HL-60 (cell line): Measurements from ENCODE around the gene PLA2R1.

Experiments used
- DNase-seq, 2 experiments: peaks; one replicate each; pipeline ENCODE4 v3.0.0-alpha.2; 2010 to 2020; ENCODE audit warnings: low read depth in 1 of 2, low spot score in 1 of 2
- H3K27ac ChIP-seq: fragments of 250-450 bp; sonication (Bioruptor Pico); replicated peaks from 2 replicates; pipeline ENCODE4 v1.5.1; 2020; ENCODE audit warnings: mild to moderate bottlenecking, moderate library complexity
- H3K27me3 ChIP-seq: fragments of 250-450 bp; sonication (Bioruptor Pico); 2 replicates; pipeline ENCODE4 v1.5.1; 2021; ENCODE audit warnings: mild to moderate bottlenecking, moderate library complexity; ENCODE audit not compliant: insufficient read depth, poor library complexity, severe bottlenecking
- H3K4me3 ChIP-seq: replicated peaks from 2 replicates; pipeline ENCODE4 v1.5.1; 2011; ENCODE audit warnings: mild to moderate bottlenecking, control low read depth, low read length; ENCODE audit not compliant: insufficient read depth
- GABPA ChIP-seq: IDR thresholded peaks from 2 replicates; pipeline ENCODE4 v1.6.1; 2012; ENCODE audit warnings: low read depth
- POLR2AphosphoS5 ChIP-seq: IDR thresholded peaks from 2 replicates; pipeline ENCODE4 v1.6.1; 2012; ENCODE audit warnings: low read depth
- SPI1 ChIP-seq: IDR thresholded peaks from 2 replicates; pipeline ENCODE4 v1.6.1; 2012; ENCODE audit warnings: low read depth, mild to moderate bottlenecking, borderline replicate concordance
- TF ChIP-seq, protein P1 (sequence below): IDR thresholded peaks from 2 replicates; pipeline ENCODE4 v1.6.1; 2012; ENCODE audit warnings: low read depth; ENCODE audit not compliant: insufficient replicate concordance
- TF ChIP-seq, protein P2 (sequence below): IDR thresholded peaks from one replicate; pipeline ENCODE4 v1.5.1; 2011; ENCODE audit warnings: low read length, control low read depth, inconsistent platforms; ENCODE audit not compliant: insufficient read depth

Gene PLA2R1

DNA sequence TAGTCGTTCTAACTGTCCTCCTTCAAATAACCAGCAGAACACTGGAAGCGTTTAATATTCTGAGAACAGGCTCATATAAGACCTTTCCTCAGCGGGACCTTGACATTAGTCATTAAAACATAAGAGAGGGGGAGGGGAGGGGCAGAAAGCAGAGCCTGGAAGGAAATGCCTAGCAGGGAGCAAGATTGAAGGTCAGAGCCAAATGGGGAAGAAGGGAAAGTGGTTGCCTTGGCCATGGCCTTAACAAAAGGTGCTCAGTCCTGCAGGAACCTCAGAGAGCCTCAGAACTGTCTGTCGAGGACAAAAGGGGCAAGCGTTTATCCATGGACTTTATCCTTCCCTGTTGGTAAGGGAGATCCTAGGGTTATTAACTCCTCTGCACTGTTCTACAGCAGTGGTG is 856 bp upstream of the PLA2R1 start:
- Histone ChIP-seq H3K27ac (no peak overlapping the region), H3K27me3 (peaks cover 44% of the 10 kb centered on the region), H3K4me3 (no peak overlapping the region)
- DNase-seq = no peak
- TF ChIP-seq, protein P1, sequence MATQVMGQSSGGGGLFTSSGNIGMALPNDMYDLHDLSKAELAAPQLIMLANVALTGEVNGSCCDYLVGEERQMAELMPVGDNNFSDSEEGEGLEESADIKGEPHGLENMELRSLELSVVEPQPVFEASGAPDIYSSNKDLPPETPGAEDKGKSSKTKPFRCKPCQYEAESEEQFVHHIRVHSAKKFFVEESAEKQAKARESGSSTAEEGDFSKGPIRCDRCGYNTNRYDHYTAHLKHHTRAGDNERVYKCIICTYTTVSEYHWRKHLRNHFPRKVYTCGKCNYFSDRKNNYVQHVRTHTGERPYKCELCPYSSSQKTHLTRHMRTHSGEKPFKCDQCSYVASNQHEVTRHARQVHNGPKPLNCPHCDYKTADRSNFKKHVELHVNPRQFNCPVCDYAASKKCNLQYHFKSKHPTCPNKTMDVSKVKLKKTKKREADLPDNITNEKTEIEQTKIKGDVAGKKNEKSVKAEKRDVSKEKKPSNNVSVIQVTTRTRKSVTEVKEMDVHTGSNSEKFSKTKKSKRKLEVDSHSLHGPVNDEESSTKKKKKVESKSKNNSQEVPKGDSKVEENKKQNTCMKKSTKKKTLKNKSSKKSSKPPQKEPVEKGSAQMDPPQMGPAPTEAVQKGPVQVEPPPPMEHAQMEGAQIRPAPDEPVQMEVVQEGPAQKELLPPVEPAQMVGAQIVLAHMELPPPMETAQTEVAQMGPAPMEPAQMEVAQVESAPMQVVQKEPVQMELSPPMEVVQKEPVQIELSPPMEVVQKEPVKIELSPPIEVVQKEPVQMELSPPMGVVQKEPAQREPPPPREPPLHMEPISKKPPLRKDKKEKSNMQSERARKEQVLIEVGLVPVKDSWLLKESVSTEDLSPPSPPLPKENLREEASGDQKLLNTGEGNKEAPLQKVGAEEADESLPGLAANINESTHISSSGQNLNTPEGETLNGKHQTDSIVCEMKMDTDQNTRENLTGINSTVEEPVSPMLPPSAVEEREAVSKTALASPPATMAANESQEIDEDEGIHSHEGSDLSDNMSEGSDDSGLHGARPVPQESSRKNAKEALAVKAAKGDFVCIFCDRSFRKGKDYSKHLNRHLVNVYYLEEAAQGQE = no peak
- no peak for TF ChIP-seq GABPA
- TF ChIP-seq, protein P2, sequence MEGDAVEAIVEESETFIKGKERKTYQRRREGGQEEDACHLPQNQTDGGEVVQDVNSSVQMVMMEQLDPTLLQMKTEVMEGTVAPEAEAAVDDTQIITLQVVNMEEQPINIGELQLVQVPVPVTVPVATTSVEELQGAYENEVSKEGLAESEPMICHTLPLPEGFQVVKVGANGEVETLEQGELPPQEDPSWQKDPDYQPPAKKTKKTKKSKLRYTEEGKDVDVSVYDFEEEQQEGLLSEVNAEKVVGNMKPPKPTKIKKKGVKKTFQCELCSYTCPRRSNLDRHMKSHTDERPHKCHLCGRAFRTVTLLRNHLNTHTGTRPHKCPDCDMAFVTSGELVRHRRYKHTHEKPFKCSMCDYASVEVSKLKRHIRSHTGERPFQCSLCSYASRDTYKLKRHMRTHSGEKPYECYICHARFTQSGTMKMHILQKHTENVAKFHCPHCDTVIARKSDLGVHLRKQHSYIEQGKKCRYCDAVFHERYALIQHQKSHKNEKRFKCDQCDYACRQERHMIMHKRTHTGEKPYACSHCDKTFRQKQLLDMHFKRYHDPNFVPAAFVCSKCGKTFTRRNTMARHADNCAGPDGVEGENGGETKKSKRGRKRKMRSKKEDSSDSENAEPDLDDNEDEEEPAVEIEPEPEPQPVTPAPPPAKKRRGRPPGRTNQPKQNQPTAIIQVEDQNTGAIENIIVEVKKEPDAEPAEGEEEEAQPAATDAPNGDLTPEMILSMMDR = no peak
- no peak for TF ChIP-seq POLR2AphosphoS5
- no peak for TF ChIP-seq SPI1

DNA sequence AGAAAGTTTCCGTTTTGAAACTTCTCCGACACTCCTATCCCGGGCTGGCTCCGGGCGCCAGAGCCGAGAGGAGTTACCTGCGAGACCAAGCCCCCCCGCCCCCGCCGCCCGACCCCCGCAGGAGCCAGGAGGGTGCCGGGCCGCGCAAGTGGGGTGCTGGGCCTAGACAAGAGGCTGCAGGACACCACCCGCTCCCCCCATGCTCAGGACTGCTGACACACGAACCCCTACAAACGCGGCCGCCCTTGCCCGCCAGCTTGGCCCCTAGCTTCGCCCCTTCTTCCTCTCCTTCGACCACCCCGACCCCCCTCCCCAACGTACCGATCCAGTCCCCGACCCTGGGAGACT is 497 bp downstream of the PLA2R1 start:
- TF ChIP-seq, protein P2 = no peak
- TF ChIP-seq, protein P1 = no peak
- TF ChIP-seq SPI1 (no peak), POLR2AphosphoS5 (no peak), GABPA (no peak)
- DNase-seq = no peak
- Histone ChIP-seq H3K27me3 (peaks cover 44% of the 10 kb centered on the region), H3K4me3 (peak overlapping the region; percentile 30), H3K27ac (no peak overlapping the region)

DNA sequence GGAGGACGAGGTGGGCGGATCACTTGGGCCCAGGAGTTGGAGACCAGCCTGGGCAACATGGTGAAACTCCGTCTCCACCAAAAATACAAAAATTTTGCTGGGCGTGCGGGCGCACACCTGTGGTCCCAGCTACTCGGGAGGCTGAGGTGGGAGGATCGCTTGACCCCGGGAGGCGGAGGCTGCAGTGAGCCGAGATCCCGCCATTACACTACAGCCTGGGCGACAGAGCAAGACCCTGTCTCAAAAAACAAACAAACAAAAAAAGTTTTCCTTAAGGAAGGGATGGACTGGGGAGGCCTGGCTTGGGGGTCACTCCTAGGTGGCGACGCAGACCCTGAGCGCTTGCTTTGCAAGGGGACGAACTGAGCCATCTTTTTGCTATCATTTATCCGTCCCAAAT is 882 bp downstream of the PLA2R1 start:
- TF ChIP-seq SPI1 = no peak
- TF ChIP-seq, protein P2 = no peak
- TF ChIP-seq GABPA = no peak
- TF ChIP-seq, protein P1 = no peak
- TF ChIP-seq POLR2AphosphoS5 = no peak
- no peak overlapping the region for H3K27ac ChIP-seq
- DNase-seq = no peak
- H3K27me3 ChIP-seq = peaks cover 44% of the 10 kb centered on the region
- no peak overlapping the region for H3K4me3 ChIP-seq
